Body of pancreas (tissue), 4 donors: ENCODE data around the gene MYH11. TPM values are rescaled to one million over a fixed set of nuclear protein-coding genes. Genes with fewer than 3 reads are reported as not detected.

Experiments
- ATAC-seq: fragments of 150-250 bp; one replicate; pipeline ENCODE4 v1.9.1; 2016
- DNase-seq, 4 donors: peaks; one replicate each; pipeline ENCODE4 v3.0.0-alpha.2; 2019
- H3K27ac ChIP-seq, 4 donors: fragments of 200-600 bp; sonication (generic); 1 replicate in 3 of 4; 2 replicates in 1 of 4; pipeline versions ENCODE4 v1.5.1 to v1.6.1; 2016 to 2019; ENCODE audit warnings: mild to moderate bottlenecking in 1 of 4, mixed read lengths in 1 of 4, moderate library complexity in 1 of 4
- H3K27me3 ChIP-seq, 2 donors: fragments of 200-600 bp; sonication (generic); one replicate each; pipeline ENCODE4 v1.6.0; 2016; ENCODE audit warnings: mild to moderate bottlenecking in 1 of 2
- H3K36me3 ChIP-seq, 2 donors: fragments of 200-600 bp; sonication (generic); replicated peaks in 1 of 2; 2 replicates each; pipeline ENCODE4 v1.5.1; 2016; ENCODE audit warnings: low read depth in 2 of 2; ENCODE audit not compliant: insufficient read depth in 1 of 2
- H3K4me1 ChIP-seq: fragments of 200-600 bp; sonication (generic); one replicate; pipeline ENCODE4 v1.6.0; 2016
- H3K4me3 ChIP-seq, 2 donors: fragments of 200-600 bp; sonication (generic); 1 replicate in 1 of 2; 2 replicates in 1 of 2; pipeline ENCODE4 v1.5.1; 2016 to 2019
- H3K9me3 ChIP-seq, 3 donors: fragments of 200-600 bp; sonication (generic); 1 replicate in 2 of 3; 2 replicates in 1 of 3; pipeline ENCODE4 v1.5.1; 2016
- CTCF ChIP-seq, 7 experiments: fragments of 450-650 bp in 4 of 7; fragments of 200-600 bp in 3 of 7; sonication (generic) in 3 of 7; IDR thresholded peaks; one replicate each; pipeline ENCODE4 v1.5.1; 2016 to 2019; ENCODE audit warnings: antibody characterized with exemption in 7 of 7
- POLR2A ChIP-seq, 3 donors: fragments of 450-650 bp; IDR thresholded peaks; one replicate each; pipeline ENCODE4 v1.6.1; 2016; ENCODE audit warnings: antibody characterized with exemption in 3 of 3, mild to moderate bottlenecking in 2 of 3
- WGBS, 2 donors: methylation state at CpG; one replicate each; pipeline ENCODE4 v1.1.5; 2017; 5-methylcytosine and 5-hydroxymethylcytosine counted together
- intact Hi-C: fragments of 100-400 bp; cut with DNase I; formaldehyde crosslinking; loops from one replicate; pipeline ENCODE4 v1.15.1; 2023
- total RNA-seq, 2 donors: library from RNA; depleted of rRNA; stranded (reverse); fragments of >200 nt; gene quantifications; one replicate each; pipeline ENCODE4 v1.1.0, GENCODE V29; 2016

MYH11 gene
- total RNA-seq, 2 donors from 2014 or later = 14.2 to 19.7 TPM

GRCh38 chr16:15703029-15703736 lies 153.6 kb downstream of the MYH11 start:
- no peaks in the 10 kb centered on the region for H3K27me3 ChIP-seq
- DNase-seq (no peak), ATAC-seq (no peak)
- intact Hi-C loops = no loop called here
- H3K4me1 ChIP-seq = no peaks in the 10 kb centered on the region
- no peaks in the 10 kb centered on the region for H3K9me3 ChIP-seq
- H3K36me3 ChIP-seq = peaks cover 3 to 6% of the 10 kb centered on the region in 2 donors
- TF ChIP-seq POLR2A (IDR thresholded peaks at IDR 0.05) (no peak), CTCF (IDR thresholded peaks at IDR 0.05) (no peak)
- no peak overlapping the region for H3K4me3 ChIP-seq
- 82 to 87% methylated on average over 14 of the region's 14 CpGs for WGBS, 2 donors
- H3K27ac ChIP-seq = no peak overlapping the region

GRCh38 chr16:15701975-15702970 lies 154.6 kb downstream of the MYH11 start:
- TF ChIP-seq POLR2A (IDR thresholded peaks at IDR 0.05) (no peak), CTCF (IDR thresholded peaks at IDR 0.05) (no peak)
- peaks cover 3 to 6% of the 10 kb centered on the region in 2 donors for H3K36me3 ChIP-seq
- H3K27ac ChIP-seq = no peak overlapping the region
- DNase-seq (no peak), ATAC-seq (no peak)
- H3K4me1 ChIP-seq = no peaks in the 10 kb centered on the region
- intact Hi-C loops = no loop called here
- WGBS, 2 donors = 81 to 85% methylated on average over 11 of the region's 11 CpGs
- H3K9me3 ChIP-seq = no peaks in the 10 kb centered on the region
- H3K4me3 ChIP-seq = no peak overlapping the region
- H3K27me3 ChIP-seq = no peaks in the 10 kb centered on the region

GRCh38 chr16:15701367-15701766 lies 155.5 kb downstream of the MYH11 start:
- intact Hi-C loops = no loop called here
- no peak for DNase-seq
- Histone ChIP-seq H3K9me3 (no peaks in the 10 kb centered on the region), H3K27ac (no peak overlapping the region), H3K4me1 (no peaks in the 10 kb centered on the region), H3K4me3 (no peak overlapping the region), H3K36me3 (peaks cover 5 to 6% of the 10 kb centered on the region in 2 donors), H3K27me3 (no peaks in the 10 kb centered on the region)
- no peak for TF ChIP-seq POLR2A (IDR thresholded peaks at IDR 0.05)
- no peak for TF ChIP-seq CTCF (IDR thresholded peaks at IDR 0.05)
- WGBS, 2 donors = 86 to 91% methylated on average over 6 of the region's 6 CpGs
- ATAC-seq = no peak

- TF ChIP-seq CTCF (IDR thresholded peaks at IDR 0.05) (no peak), POLR2A (IDR thresholded peaks at IDR 0.05) (no peak)
- intact Hi-C loops = no loop called here
- H3K9me3 ChIP-seq = no peaks in the 10 kb centered on the region
- H3K27me3 ChIP-seq = no peaks in the 10 kb centered on the region
- H3K27ac ChIP-seq = no peak overlapping the region
- DNase-seq (no peak), ATAC-seq (no peak)
- WGBS, 2 donors = 95% methylated on average over 8 to 12 of the region's 12 CpGs
- H3K4me1 ChIP-seq = no peaks in the 10 kb centered on the region
- no peak overlapping the region for H3K4me3 ChIP-seq
- peaks cover 5 to 6% of the 10 kb centered on the region in 2 donors for H3K36me3 ChIP-seq
These were observed 157.0 kb downstream of the MYH11 start for GRCh38 chr16:15699819-15700218.
